HG02840 (cell line): ENCODE data around the gene ZDHHC8.

ENCODE experiments used
- ATAC-seq: cut with Tn5 transposase; IDR thresholded peaks from one replicate; pipeline ENCODE4 v1.9.1; 2021; ENCODE audit warnings: mild to moderate bottlenecking, moderate library complexity, moderate number of reproducible peaks; ENCODE audit not compliant: unreplicated experiment, low FRiP score

The ZDHHC8 gene

DNA sequence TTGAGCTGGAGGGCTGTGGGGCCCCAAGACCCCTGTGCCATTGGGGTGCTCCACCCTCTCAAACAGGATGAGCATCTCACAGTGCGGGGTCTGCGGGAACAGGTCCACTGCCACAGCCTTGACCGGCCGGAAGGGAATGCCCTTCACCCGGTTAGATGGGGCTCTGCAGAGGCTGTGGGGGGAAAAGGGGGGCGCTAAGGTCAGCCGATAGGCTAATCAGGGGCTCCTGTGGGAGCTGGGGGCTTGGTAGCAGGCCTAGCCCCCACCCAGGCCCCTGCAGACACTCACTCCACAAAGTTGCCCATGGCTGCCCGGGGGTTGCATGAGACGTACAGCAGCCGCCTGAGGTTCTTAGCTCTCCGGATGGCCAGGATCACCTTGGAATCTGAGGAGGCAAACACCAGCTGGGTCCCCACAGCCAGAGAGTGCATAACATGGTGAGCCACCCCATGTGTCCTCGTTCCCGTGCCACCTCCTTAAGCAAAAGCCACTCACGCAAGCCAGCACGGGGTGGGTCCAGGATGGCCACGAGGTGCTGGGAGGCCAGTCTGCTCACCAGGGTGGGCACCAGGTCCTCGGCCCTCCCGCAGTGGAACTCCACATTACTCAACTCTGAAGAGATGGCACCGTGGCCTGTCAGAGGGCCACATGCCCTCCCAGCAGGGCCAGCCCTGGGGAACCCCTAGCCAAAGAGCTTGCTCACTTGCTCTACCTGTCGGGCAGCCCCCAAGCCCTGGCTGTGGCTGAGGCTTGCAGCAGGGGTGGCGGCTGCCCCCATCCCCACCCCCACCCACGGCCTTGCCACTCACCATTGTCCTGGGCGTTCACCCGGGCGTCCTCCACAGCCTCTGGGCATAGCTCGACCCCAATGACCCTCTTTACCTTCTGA is 18.7 kb upstream of the ZDHHC8 start:
- no peak for ATAC-seq

DNA sequence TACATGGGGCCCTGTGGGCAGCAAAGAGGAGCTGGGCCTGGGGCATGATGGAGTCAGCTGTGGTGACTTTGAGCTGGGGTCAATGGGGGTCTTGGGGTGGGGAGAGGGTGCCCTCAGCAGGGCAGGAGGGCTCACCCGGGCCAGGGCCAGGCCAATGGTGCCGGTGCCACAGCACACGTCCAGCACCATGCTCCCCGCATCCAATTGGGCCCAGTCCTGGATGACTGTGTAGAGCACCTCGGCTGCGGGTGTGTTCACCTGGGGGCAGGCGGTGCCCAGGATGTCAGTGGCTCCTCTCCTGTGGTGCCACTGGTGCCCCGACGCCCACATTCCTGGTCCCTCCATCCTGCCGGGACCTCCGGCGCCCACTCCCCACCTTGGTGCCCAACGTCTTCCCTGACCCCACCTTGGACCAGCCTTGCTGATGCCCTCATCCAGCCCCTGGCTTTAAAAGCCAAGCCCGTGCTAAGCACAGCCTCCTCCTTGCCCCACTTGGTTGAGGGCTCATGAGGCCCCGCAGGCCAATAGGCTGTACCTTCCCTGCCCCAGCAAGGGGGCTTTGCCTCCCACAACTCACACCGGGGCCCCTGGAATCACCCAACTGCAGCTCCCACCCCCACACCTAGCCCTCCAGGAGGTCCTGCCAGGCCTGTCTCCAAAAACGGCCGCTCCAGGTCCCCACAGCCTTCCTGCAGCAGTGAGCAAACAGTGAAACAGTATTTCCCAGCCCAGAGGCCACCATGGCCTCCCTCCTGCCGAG is 17.9 kb upstream of the ZDHHC8 start:
- no peak for ATAC-seq

DNA sequence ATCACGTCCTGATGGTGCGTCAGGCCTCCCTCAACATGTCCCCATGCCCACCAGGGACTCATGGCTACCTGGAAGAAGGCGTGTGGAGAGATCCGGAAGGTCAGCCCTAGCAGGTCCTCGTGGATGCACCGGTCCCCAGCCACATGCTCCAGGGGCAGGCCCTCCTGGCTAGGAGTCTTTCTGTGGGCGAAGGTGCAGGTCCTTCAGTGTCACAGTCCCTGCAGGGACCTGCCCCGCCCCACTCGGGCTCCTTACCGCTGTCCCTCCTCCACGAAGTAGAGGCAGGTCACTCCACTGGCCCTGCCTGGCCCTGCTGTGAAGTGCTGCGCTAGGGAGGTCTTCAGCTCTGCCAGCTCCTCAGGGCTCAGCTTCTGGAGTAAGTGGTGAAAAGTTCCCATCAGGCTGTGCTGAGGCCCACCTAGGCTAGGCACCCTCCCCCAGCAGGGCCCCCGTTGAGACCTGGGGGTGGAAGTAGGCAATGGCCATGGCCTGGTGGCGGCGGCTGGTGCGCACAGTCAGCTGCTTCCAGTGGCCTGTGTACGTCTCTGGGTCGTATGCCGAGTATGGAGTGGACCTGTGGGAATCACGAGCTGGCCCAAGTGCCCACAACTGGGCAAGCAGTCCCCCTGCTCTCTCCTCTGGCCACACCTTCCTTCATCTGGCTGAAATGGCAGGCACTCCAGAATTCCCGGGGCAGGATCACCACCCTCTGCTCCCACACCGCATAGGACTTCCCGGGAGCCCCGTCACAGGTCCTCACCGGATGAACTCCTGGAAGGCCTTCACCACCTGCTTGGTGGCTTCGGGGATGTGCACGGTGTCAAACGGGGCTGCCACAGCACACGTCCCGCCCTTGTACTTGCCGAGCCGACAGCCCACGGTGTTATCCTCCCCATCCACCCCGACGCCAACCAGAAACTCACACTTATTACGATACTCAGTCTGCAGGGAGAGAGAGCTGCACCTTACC is 16.8 kb upstream of the ZDHHC8 start:
- no peak for ATAC-seq

DNA sequence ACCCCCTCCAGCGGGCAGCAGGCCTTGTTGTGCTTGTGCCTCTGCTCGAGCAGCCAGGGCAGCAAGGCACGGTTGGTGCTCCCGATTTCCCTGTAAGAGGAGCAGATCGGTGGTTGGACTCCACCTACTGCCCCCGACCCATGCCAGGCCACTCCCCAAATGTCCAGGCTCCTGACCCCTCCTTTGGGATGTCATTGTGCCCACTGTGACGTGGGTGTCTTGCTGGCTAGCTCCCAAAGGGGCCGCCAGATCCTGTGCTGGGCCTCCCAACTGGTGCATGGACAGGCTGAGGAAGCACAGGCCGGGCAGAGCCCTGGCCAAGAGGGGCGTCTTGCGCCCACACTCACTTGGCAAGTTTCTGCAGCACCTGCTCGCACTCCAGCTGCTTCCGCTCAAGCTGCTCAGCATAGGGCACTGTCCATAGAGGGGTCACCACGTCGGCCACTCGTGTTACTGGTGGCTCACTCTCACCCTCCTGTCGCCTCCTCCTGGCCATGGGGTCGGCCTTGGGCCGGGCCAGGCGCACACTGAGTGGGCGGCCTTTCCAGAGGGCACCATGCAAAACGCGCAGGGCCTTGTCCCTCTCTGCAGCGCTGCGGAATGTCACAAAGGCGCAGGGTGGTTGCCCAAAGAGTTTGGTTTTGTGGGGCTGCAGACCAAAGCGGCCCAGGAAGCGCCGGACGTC is 15.8 kb upstream of the ZDHHC8 start, which contains the start of gene RANBP1:
RANBP1 (plus strand) TSS at position 414 of the 685 bp plus-strand sequence; CDS start at position 495, 81 bp downstream.
- ATAC-seq, result no peak

DNA sequence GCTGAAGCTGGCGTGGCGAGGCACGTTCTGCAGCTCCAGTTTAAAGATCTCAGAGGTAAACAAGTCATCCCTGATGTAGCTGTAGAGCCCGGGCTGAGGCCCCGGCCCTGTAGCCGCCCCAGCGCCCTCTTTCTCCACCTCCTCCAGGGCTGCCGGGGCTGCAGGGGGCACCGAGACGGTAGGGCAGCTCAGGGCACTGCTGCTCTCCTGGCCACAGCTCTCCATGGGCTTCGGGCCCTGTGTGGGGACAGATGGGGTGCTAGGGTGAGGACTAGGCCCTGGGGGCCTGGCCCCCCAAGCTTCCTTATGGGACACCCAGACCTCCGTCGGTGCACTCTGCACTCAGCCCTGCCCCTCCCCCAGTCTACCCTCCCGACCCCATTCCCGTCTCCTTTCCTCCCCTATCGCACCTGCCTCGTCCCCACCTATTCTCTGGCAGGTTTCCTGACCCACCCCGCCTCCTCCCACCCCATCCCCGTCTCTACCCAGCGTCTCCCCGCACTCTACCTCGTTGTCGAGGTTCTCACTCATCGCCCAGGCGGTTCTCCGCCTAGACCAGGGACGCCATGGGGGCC is 15.1 kb upstream of the ZDHHC8 start:
- no peak for ATAC-seq

DNA sequence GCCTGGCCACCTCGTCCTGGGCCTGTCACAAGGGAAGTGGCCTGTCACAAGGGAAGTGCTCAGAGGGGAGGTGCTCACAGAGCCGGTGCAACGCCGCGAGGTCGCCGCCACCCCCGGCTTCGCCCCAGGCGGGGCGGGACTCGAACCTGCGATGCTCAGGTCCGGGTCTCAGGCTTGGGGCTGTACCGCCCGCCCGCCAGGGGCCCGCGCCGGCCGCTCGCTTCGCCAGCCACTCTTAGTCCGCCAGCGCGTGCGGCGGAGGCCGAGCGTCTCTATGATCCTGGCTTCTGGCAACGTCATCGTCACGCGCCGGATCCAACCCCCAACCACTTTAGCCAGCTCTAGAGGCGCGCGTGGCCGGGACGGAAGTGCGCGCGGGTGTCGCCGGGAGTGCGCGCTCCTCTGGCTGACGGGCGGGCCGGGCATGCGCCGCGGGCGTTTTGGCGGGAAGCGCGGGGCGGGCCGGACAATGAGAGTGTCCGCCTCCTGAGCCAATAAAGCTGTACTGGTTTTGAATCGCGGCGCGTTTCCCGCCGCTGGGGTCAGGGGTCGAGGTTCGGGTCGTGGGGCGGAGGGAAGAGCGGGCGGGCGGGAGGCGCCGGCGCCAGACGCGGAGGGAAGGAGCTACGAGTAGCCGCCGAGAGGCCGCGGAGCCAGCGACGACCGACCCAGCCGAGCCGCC is 14.5 kb upstream of the ZDHHC8 start, which contains the start of gene TRMT2A:
TRMT2A (minus strand) TSS at position 276 of the 682 bp plus-strand sequence. CDS start 320 bp downstream, outside the sequence.
- ATAC-seq, result peak; percentile 82

DNA sequence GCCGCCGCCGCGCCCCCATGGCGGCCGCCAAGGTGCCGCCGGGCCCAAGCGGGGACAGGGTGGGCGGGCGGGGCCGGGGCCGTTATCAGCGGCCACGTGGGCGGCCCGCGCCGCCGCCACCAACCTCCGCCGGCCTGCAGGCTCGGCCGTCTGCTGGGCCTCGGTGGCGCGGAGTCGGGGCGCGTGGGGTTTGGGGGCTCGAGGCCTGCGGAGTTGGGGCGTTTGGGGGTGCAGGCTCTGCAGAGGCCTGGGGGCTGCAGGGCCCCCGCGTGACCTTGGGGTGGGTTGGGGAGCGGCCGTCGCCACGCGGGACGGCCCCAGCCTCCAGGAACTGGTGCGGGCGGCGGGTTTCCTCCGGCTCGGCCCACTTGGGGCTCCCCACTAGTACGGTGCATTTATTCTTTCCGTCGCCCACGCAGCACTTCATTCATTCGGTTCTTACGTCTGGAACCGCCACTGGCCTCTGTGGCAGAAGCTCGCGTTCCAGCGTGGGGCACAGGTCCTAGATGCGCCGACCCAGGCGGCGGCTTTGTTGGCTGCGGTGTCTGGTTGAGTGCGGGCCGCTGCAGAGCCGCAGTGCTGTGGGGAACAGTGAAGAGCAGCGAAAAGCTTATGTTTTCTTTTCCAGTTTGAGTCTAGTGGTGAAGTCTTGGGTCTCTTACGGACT is 13.8 kb upstream of the ZDHHC8 start:
- ATAC-seq, result peak; percentile 11

DNA sequence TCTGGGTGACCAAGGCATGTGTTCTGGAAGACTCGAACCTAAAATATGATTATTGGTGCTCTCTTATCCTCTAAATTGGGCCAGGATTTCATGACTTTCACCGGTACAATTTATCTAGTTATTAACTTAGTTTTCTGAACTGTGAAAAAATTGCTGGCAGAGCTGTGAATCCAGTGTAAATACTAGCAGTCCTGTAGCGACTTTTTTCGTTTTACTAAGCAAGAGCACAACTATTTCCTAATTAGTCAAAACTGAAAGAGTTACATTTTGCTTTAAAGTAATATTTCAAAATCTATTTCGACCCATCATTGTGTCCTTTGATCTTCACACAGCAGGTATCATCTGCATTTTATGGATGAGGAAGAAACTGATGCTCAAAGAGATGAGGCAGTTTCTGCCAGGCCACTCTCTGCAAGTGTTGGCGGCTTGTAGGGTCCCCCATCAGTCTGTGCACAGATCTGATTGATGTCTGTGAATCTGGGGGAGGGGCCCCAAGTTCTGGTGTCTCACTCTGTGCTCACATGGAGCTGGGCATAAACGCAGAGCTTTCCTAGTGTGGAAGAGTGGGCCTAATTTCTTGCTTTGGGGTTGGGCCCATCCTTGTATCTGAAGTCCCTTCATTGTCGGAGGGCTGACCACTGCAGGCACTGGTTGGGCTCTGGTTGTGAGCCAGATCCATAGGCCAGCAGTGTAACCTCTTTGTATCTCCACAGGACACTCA is 13.1 kb upstream of the ZDHHC8 start:
- no peak for ATAC-seq

DNA sequence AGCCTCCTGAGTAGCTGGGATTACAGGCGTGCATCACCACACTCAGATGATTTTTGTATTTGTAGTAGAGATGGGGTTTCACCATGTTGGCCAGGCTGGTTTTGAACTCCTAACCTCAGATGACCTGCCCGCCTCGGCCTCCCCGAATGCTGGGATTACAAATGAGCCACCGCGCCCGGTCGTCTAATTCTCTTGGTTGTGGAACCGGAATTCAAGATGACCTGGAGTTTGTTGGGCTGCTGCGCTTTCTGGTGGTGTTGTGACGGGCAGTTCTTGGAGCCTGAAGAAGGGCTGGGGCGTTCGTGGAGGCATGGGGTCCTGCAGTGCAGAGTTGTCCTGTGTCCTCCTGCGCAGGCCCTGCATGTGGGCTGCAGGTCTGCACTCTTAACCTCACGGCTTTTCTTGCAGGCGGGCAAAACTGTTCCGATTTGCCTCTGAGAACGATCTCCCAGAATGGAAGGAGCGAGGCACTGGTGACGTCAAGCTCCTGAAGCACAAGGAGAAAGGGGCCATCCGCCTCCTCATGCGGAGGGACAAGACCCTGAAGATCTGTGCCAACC is 9.7 kb upstream of the ZDHHC8 start:
- ATAC-seq, result no peak

DNA sequence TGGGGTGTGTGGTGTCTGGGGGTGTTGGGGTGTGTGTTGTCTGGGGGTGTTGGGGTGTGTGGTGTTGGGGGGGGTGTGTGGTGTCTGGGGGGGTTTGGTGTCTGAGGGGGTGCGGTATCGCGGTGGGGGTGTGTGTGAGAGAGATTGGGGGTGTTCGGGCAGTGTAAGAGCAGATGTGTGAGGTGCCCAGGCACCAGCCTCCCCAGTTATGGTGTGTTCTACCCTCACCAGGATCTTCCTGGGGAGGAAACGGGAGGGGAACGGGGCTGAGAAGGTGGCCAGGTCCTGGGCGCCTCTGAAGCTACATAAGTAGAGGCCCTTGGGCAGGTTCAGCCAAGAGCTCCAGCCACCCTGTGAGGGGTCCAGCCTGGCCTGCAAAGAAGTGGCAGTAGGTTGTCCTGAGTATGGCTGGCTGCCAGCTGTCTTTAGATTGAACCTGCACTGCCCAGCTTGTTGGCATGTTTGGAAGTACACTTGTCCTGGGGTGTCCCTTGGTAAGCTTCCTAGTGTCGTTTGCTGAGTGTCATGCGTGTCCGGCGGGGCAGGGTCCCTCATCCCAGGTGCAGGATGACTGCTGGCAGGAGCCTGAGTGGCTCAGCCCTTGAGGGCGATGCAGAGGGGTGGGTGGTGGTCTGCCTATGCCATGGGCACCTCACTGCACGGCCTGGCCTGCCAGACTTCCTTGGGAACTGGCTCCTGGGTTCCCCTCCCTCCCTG is 8.1 kb upstream of the ZDHHC8 start:
- no peak for ATAC-seq

DNA sequence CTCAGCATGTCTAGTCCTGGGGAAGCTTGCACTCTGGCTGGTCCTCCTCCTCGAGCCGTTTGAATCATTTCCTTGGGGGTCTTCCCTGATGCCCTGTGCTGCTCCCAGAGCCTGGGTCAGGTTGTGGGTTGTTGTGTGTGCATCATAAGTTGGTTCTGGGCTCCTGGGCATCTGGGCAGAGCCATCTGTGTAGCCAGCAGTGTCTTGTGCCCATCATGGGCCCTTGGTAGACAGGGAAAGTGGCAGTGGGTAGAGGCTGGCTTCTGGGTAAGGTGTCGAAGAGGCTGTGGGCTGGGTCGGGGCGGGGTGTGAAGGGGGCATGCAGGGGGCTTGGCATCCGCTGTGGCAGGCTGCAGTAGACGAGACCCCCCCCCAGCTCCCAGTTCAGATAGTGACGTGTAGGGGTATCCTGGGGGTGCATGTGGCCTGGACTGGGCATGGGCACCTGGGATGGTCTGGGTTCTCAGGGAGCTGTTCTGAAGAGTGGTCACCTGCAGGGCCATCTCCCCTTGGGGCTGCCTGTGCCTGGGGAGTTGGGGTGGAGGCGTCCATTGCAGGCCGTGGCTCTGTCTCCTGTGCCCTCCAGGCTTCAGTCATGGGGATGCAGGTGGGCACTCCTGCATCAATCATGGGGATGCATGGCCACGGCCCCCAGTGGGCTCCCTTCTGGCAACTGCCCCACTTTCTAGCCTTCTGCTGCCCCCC is 7.4 kb upstream of the ZDHHC8 start:
- ATAC-seq, result no peak

DNA sequence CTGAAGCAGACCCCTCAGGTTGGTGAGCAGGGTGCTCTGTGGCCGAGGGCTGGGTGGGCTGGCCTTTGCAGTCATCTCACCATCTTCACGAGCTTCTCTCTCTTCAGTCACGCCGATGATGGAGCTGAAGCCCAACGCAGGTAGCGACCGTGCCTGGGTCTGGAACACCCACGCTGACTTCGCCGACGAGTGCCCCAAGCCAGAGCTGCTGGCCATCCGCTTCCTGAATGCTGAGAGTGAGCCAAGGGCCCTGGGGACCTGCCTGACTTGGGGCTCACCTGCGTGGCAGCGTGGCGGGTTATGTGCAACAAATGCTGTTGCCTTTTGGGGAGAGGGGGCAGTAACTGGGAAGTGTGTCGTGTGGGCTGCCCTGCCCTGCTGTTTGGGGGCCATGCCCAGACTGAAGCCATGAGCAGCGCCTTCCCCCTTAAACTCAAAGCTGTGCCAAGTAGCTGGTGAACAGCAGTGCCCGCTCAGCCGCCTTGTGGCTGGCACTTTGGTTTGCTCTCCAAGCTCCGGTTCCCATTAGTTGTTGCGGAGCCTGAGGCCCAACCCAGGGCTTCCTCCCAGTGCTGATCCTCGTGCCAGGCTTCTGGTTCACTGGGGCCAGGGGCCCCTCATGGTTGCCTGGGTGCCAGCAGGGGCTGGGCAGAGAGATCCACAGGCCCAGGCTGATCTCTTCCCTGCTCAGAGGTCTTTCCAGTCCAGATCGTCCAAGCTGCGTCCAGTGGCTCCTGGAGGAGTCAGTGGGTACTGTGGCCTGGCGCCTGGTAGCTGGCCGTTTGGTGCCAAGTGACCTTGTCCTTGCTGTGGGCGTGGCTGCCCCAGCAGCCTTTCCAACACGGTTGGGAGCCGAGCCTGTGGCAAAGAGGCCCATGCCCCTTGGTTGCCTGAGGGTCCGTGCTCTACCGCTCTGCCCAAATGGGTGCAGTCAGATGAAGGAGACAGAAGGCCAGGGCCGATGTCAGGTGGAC is 6.1 kb upstream of the ZDHHC8 start:
- no peak for ATAC-seq

DNA sequence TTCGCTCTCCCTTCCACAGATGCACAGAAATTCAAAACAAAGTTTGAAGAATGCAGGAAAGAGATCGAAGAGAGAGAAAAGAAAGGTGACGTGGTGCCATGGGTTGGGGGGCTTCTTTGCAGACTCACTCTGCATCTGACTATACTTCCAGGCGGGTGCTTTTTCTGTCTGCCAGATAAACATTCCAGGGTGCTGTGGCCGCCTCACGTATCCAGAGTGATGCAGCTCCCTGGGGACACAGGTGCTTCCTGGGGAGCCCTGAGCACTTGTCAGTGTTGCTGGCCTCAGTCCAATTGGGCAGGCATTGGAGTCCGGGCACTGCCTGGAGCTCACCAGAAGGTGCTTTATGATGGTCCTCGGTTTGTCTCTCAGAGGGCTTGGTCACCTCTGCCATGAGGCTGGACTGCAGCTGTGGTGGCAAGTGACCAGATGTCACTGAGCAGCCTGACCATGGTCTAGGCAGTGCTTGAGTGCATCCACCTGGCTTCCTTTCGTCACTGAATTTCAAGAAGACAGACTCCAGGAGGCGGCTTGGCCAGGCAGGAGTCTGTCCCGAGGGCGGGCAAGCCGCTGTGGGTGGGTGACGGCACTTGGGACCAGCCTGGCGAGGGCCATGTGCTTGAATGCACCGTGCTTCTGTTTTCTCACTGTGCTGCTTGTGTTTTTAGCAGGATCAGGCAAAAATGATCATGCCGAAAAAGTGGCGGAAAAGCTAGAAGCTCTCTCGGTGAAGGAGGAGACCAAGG is 5.1 kb upstream of the ZDHHC8 start:
- ATAC-seq, result no peak

DNA sequence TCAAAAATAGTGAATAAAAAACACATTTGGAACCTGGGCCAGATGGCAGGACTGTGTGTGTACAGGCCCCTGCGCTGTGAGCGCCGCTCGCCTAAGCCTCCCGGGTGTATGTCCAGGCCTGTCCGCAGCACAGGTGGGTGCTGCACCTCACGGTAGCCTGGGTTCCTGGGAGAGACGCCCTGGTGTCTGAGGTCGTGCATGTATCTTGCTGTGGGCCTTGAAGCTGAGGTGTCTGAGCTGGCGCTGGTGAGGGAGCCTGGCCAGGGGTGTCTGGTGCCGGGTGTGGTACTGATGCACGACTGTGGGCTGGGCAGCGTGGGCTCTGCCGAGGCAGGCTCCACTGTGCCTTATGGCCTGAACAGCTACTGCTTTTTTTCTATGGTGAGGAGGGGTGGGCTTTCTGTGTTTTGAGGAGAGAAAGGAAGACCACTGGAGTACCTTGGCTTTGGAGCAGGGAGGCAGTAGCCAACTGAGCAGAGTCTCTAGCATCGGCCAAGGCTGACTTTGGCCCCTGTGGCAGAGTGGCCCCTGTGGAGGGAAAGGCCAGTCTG is 4.2 kb upstream of the ZDHHC8 start:
- ATAC-seq, result no peak
